Epithelial cell of proximal tubule (primary cell): ENCODE results near the gene CCDC74A. TPM values are rescaled to one million over a fixed set of nuclear protein-coding genes. Genes with fewer than 3 reads are reported as not detected.
"Not testable (repeated sequence)": the region's sequence is repeated elsewhere in the genome, so short reads cannot be mapped to it uniquely, and the experiment has no call there.

Experiments
- DNase-seq: peaks from one replicate; pipeline ENCODE4 v3.0.0-alpha.2; 2011; ENCODE audit warnings: low read depth
- H3K4me3 ChIP-seq: 2 replicates; pipeline ENCODE4 v1.5.1; 2011; ENCODE audit warnings: low read depth, mild to moderate bottlenecking, low read length
- CTCF ChIP-seq: conservative IDR thresholded peaks from 2 replicates; pipeline ENCODE4 v1.5.1; 2012; ENCODE audit warnings: low read depth, mild to moderate bottlenecking, low read length
- total RNA-seq: library from RNA; depleted of rRNA; stranded (reverse); fragments of >200 nt; gene quantifications from 2 replicates; pipeline ENCODE4 v1.2.3, GENCODE V29; 2015

The CCDC74A gene
- total RNA-seq, 1 donor from 2014 or later = 27.8 TPM

GRCh38 chr2:131556998-131557397 lies 29.3 kb downstream of the CCDC74A start:
- TF ChIP-seq CTCF = no peak
- no peak for DNase-seq
- no peak overlapping the region for H3K4me3 ChIP-seq

- no peak overlapping the region for H3K4me3 ChIP-seq
- DNase-seq = no peak
- TF ChIP-seq CTCF = no peak
These were observed 30.1 kb downstream of the CCDC74A start for GRCh38 chr2:131557558-131558321.

- no peak for TF ChIP-seq CTCF
- no peak for DNase-seq
- H3K4me3 ChIP-seq = no peak overlapping the region
These were observed 38.7 kb downstream of the CCDC74A start for GRCh38 chr2:131566371-131566770.

GRCh38 chr2:131567891-131568290 lies 40.2 kb downstream of the CCDC74A start:
- DNase-seq = no peak
- H3K4me3 ChIP-seq = no peak overlapping the region
- TF ChIP-seq CTCF = no peak

GRCh38 chr2:131568401-131568800 lies 40.7 kb downstream of the CCDC74A start:
- not testable (repeated sequence) for DNase-seq

GRCh38 chr2:131572175-131572574 lies 44.5 kb downstream of the CCDC74A start:
- no peak overlapping the region for H3K4me3 ChIP-seq
- no peak for DNase-seq
- TF ChIP-seq CTCF = no peak

More at GRCh38 chr2:131568401-131568800, 40.7 kb downstream of the CCDC74A start:
- not testable (repeated sequence) for H3K4me3 ChIP-seq

GRCh38 chr2:131577812-131578211 lies 50.1 kb downstream of the CCDC74A start:
- TF ChIP-seq CTCF = no peak
- no peak for DNase-seq
- H3K4me3 ChIP-seq = no peak overlapping the region
